DND-41 (cell line): ENCODE data around the gene PAK4.

Experiments
- ATAC-seq: fragments of 200-7000 bp; cut with Tn5 transposase; 3 replicates; pipeline ENCODE4 v1.9.1; 2021; ENCODE audit warnings: low read depth; ENCODE audit not compliant: insufficient read depth
- DNase-seq: peaks from one replicate; pipeline ENCODE4 v3.0.0-alpha.2; 2020
- H2AFZ ChIP-seq: 2 replicates; pipeline ENCODE4 v1.6.0; 2012; ENCODE audit warnings: low read depth, low read length
- H3K27ac ChIP-seq: 2 replicates; pipeline ENCODE4 v1.5.1; 2012; ENCODE audit warnings: low read length, inconsistent platforms
- H3K27me3 ChIP-seq: fragments of 200-600 bp; sonication (generic); 2 replicates; pipeline ENCODE4 v1.6.0; 2012; ENCODE audit warnings: low read length, mild to moderate bottlenecking, inconsistent platforms; ENCODE audit not compliant: insufficient read depth, poor library complexity
- H3K36me3 ChIP-seq: 2 replicates; pipeline ENCODE4 v1.5.1; 2012; ENCODE audit warnings: low read length, inconsistent platforms; ENCODE audit not compliant: insufficient read depth
- H3K4me1 ChIP-seq: 2 replicates; pipeline ENCODE4 v1.5.1; 2012; ENCODE audit warnings: mild to moderate bottlenecking, low read length; ENCODE audit not compliant: insufficient read depth
- H3K4me2 ChIP-seq: 2 replicates; pipeline ENCODE4 v1.6.0; 2012; ENCODE audit warnings: mild to moderate bottlenecking, moderate library complexity, low read length, inconsistent platforms; ENCODE audit not compliant: insufficient read depth
- H3K4me3 ChIP-seq, 2 experiments: fragments of 200-600 bp in 1 of 2; shearing (Covaris generic) in 1 of 2; 2 replicates each; pipeline ENCODE4 v1.5.1; 2012 to 2016; ENCODE audit warnings: inconsistent platforms in 2 of 2, low read length in 2 of 2, mild to moderate bottlenecking in 2 of 2, low read depth in 1 of 2, moderate library complexity in 1 of 2
- H3K79me2 ChIP-seq: 2 replicates; pipeline ENCODE4 v1.6.0; 2012; ENCODE audit warnings: low read length, inconsistent platforms; ENCODE audit not compliant: insufficient read depth
- H3K9ac ChIP-seq: 2 replicates; pipeline ENCODE4 v1.6.0; 2012; ENCODE audit warnings: low read depth, mild to moderate bottlenecking, inconsistent platforms, low read length, moderate library complexity
- H3K9me3 ChIP-seq: 2 replicates; pipeline ENCODE4 v1.5.1; 2012; ENCODE audit warnings: low read length, moderate library complexity, mild to moderate bottlenecking, inconsistent platforms; ENCODE audit not compliant: insufficient read depth, severe bottlenecking
- H4K20me1 ChIP-seq: 2 replicates; pipeline ENCODE4 v1.6.0; 2012; ENCODE audit warnings: low read length; ENCODE audit not compliant: insufficient read depth
- CTCF ChIP-seq: IDR thresholded peaks from 2 replicates; pipeline ENCODE4 v1.5.1; 2012; ENCODE audit warnings: borderline replicate concordance, low read length, moderate library complexity, mild to moderate bottlenecking; ENCODE audit not compliant: poor library complexity, severe bottlenecking; ENCODE audit errors: extremely low read depth
- EZH2 ChIP-seq: IDR thresholded peaks from 3 replicates; pipeline ENCODE4 v1.6.1; 2012; ENCODE audit warnings: borderline replicate concordance, low read depth, mild to moderate bottlenecking, moderate library complexity, low read length, inconsistent platforms; ENCODE audit not compliant: severe bottlenecking

The PAK4 gene

DNA sequence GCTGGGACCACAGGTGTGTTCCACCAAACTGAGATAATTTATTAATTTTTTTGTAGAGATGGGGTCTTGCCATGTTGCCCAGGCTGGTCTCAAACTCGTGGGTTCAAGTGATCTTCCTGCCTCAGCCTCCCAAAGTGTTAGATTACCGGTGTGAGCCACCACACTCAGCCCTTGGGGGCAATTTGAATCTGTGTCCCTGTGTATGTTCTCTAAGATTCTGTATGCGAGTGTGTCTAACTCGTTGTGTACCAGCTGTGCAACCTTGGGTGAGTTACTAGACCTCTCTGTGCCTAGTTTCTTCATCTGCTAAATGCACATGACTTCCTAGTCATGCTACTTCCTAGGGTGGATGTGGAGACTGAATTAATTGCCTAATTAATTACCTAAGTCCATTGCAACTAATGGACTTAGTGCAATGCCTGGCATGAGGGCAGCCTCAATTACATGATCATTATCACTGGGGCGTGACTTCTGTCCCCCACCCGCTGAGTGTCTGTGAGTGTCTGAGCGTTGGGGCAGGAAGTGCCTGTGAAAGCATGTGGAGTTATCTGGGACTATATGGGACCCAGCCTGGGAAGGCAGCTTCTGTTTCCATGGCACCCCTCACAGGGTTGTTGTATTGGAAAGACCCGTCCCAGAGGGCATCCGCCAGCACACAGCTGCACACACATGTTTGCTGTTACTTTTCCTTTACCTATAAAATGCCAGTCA, 69.4 kb downstream of the PAK4 start:
- H3K9me3 ChIP-seq: no peaks in the 10 kb centered on the region
- no peak overlapping the region for H3K27ac ChIP-seq
- no peak for ATAC-seq
- no peak overlapping the region for H3K4me3 ChIP-seq
- TF ChIP-seq EZH2: no peak
- TF ChIP-seq CTCF: no peak
- H3K4me2 ChIP-seq: no peak overlapping the region
- no peak overlapping the region for H2AFZ ChIP-seq
- H3K79me2 ChIP-seq: no peaks in the 10 kb centered on the region
- H3K27me3 ChIP-seq: no peaks in the 10 kb centered on the region
- H3K9ac ChIP-seq: no peak overlapping the region
- H3K4me1 ChIP-seq: no peaks in the 10 kb centered on the region
- H4K20me1 ChIP-seq: 0 out of 2 replicates have a peak, but pooled peaks cover 2% of the 10 kb centered on the region
- DNase-seq: no peak
- no peaks in the 10 kb centered on the region for H3K36me3 ChIP-seq

DNA sequence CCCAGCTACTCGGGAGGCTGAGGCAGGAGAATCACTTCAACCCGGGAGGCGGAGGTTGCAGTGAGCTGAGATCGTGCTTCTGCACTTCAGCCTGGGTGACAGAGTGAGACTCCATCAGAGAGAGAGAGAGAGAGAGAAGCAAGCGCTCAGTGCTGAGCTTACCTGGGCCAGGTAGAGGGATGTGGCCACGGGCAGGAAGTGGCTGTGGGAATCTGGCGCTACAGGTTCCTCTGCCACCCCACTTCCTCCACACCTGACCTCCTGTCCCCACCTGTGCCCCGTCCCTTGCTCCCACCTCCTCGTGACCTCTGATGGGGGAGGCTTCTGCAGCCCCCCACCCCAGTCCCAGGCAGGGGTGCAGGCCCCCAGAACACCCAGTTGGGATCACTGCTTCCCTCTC, 70.2 kb downstream of the PAK4 start:
- Histone ChIP-seq H3K9ac (no peak overlapping the region), H3K9me3 (no peaks in the 10 kb centered on the region), H3K36me3 (no peaks in the 10 kb centered on the region), H2AFZ (no peak overlapping the region), H3K4me2 (no peak overlapping the region), H3K4me1 (no peaks in the 10 kb centered on the region), H4K20me1 (0 out of 2 replicates have a peak, but pooled peaks cover 2% of the 10 kb centered on the region), H3K79me2 (no peaks in the 10 kb centered on the region), H3K27ac (no peak overlapping the region), H3K4me3 (no peak overlapping the region), H3K27me3 (no peaks in the 10 kb centered on the region)
- ATAC-seq: no peak
- DNase-seq: no peak
- TF ChIP-seq EZH2: no peak
- TF ChIP-seq CTCF: no peak

DNA sequence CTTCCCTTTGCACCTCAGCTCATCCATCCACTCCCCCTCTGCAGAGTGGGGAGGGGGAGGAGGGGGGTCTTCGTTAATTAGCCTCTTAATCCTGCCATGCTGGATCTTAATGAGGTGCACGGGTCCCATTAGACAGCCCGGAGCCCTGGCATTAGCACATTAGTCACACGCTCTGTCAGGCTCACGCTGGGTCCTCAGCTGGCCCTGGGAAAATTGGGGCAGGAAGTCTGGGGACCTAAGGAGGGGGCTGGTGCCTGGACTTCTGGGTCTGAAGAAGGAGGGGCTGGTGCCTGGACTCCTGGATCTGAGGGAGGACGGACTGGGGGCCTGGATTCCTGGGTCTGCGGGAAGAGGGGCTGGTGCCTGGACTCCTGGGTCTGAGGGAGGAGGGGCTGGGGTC, 70.7 kb downstream of the PAK4 start:
- Histone ChIP-seq H3K9ac (no peak overlapping the region), H3K4me3 (no peak overlapping the region), H4K20me1 (0 out of 2 replicates have a peak, but pooled peaks cover 2% of the 10 kb centered on the region), H3K27me3 (no peaks in the 10 kb centered on the region), H3K4me1 (no peaks in the 10 kb centered on the region), H3K4me2 (no peak overlapping the region), H3K27ac (no peak overlapping the region), H3K36me3 (no peaks in the 10 kb centered on the region), H2AFZ (no peak overlapping the region), H3K9me3 (no peaks in the 10 kb centered on the region), H3K79me2 (no peaks in the 10 kb centered on the region)
- DNase-seq (no peak), ATAC-seq (no peak)
- TF ChIP-seq EZH2: no peak
- no peak for TF ChIP-seq CTCF
